H1 (cell line): Measurements from ENCODE around the gene EPHA4. TPM values are rescaled to one million over a fixed set of nuclear protein-coding genes. Genes with fewer than 3 reads are reported as not detected.

Source experiments
- CTBP2 ChIP-seq: IDR thresholded peaks from 2 replicates; pipeline ENCODE4 v1.7.0; 2011; ENCODE audit warnings: borderline replicate concordance, mild to moderate bottlenecking, moderate library complexity, mixed read lengths, low read length; ENCODE audit not compliant: insufficient read depth, insufficient read length
- EGR1 ChIP-seq: IDR thresholded peaks from 2 replicates; pipeline ENCODE4 v1.6.1; 2011; ENCODE audit warnings: low read depth, low read length, borderline replicate concordance
- GTF2F1 ChIP-seq: IDR thresholded peaks from 2 replicates; pipeline ENCODE4 v1.6.1; 2012; ENCODE audit warnings: low read depth, low read length, improper control_type of control experiment, borderline replicate concordance
- RAD21 ChIP-seq, 2 experiments: IDR thresholded peaks in 1 of 2; conservative IDR thresholded peaks in 1 of 2; 2 replicates each; pipeline ENCODE4 v1.6.1; 2011; ENCODE audit warnings: low read depth in 2 of 2, low read length in 2 of 2, improper control_type of control experiment in 1 of 2, inconsistent platforms in 1 of 2, mild to moderate bottlenecking in 1 of 2, moderate library complexity in 1 of 2
- ZNF274 ChIP-seq: IDR thresholded peaks from 2 replicates; pipeline ENCODE4 v1.7.0; 2012; ENCODE audit warnings: low read length, borderline replicate concordance; ENCODE audit errors: extremely low read depth
- polyA plus RNA-seq, 7 experiments: library from polyadenylated mRNA; depleted of rRNA in 3 of 7; stranded (reverse) in 5 of 7; unstranded in 2 of 7; fragments of >200 nt in 5 of 7; fragments of 200-250 nt in 2 of 7; gene quantifications; 1 replicate in 5 of 7; 2 replicates in 1 of 7; 4 replicates in 1 of 7; pipeline versions ENCODE4 v1.2.1 to v1.2.3, GENCODE V29; 2011 to 2013; ENCODE audit warnings: missing spikeins in 2 of 7, mixed read lengths in 2 of 7
- total RNA-seq: library from RNA; stranded (reverse); fragmentation: NEBNext Ultra II Directional; extraction: Animal tissue kit (Norgen Biotek cat#: 25700); gene quantifications from 2 replicates; pipeline ENCODE4 v1.2.1, GENCODE V29; 2021

The EPHA4 gene
- total and polyA plus RNA-seq, 2 of the 8 experiments (the other 6 are each of a cell fraction or from before 2014, with no cell fraction given): 4.3 to 5.7 TPM

DNA sequence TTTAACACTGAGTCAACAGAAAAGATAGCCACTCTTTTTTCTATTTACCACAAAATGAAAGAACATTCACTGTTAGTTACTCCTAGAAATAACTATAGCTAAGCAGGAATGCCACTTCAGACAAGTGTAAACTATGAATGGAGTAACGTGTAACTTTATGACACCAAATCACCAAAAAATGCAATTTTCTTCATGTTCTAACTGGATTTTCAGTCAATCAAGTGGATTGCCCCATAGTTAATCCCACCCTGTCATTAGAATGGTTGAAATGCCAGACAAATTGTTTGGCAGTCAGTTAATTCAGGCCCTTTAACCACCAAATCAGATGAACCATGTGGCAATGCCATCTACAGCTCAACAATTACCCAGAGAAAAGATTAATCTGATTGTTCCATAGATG is 9.9 kb downstream of the EPHA4 start (continued):
- TF ChIP-seq CTBP2 (no peak), GTF2F1 (no peak), RAD21 (IDR thresholded peaks at IDR 0.05 in 1 of 2, conservative IDR thresholded peaks at IDR 0.05 in 1 of 2; ENCODE audit: low read depth in 2 of 2, low read length in 2 of 2) (no peak), EGR1 (no peak), ZNF274 (no peak)
